Measurements from ENCODE around the gene EHBP1. TPM values are rescaled to one million over a fixed set of nuclear protein-coding genes. Genes with fewer than 3 reads are reported as not detected.
"Not testable (repeated sequence)": the region's sequence is repeated elsewhere in the genome, so short reads cannot be mapped to it uniquely, and the experiment has no call there.

EHBP1 gene
- total RNA-seq, 6 experiments from 2014 or later, result 40.4 to 66.6 (median 46.3) TPM

- H3K4me1 ChIP-seq, result peaks cover 0 to 71% (median 18%) of the 10 kb centered on the region in 4 donors
- DNase-seq (no peak), ATAC-seq (peak; percentile 16 to 36 (median 24))
- intact Hi-C loops (cut with DNase I), result no loop called here
- no peak overlapping the region for H3K27ac ChIP-seq
- 38% methylated on average over 2 of the region's 2 CpGs for WGBS (ENCODE audit: insufficient coverage, low coverage, low lambda C conversion rate, missing lambda C conversion rate)
- no peaks in the 10 kb centered on the region for H3K27me3 ChIP-seq
- no peak overlapping the region for H3K4me3 ChIP-seq
- H3K36me3 ChIP-seq, result no peaks in the 10 kb centered on the region
- H3K9me3 ChIP-seq, result no peaks in the 10 kb centered on the region
- TF ChIP-seq POLR2A (IDR thresholded peaks at IDR 0.05) (no peak), CTCF (IDR thresholded peaks at IDR 0.05) (no peak)
Measured at GRCh38 chr2:62743506-62743905, 38.0 kb downstream of the EHBP1 start.

- ATAC-seq (no peak), DNase-seq (no peak)
- H3K4me3 ChIP-seq, result no peak overlapping the region
- no peaks in the 10 kb centered on the region for H3K27me3 ChIP-seq
- H3K9me3 ChIP-seq, result no peaks in the 10 kb centered on the region
- no peaks in the 10 kb centered on the region for H3K36me3 ChIP-seq
- peaks cover 0 to 60% (median 13%) of the 10 kb centered on the region in 4 donors for H3K4me1 ChIP-seq
- TF ChIP-seq POLR2A (IDR thresholded peaks at IDR 0.05), result no peak
- no peak overlapping the region for H3K27ac ChIP-seq
- intact Hi-C loops (cut with DNase I), result no loop called here
- WGBS (ENCODE audit: insufficient coverage, low coverage, low lambda C conversion rate, missing lambda C conversion rate), result 83% methylated on average over 3 of the region's 3 CpGs
Measured at GRCh38 chr2:62744603-62745002, 39.1 kb downstream of the EHBP1 start.

- H3K4me1 ChIP-seq, result peaks cover 0 to 49% (median 10%) of the 10 kb centered on the region in 4 donors
- 67% methylated on average over 5 of the region's 5 CpGs for WGBS (ENCODE audit: insufficient coverage, low coverage, low lambda C conversion rate, missing lambda C conversion rate)
- no peaks in the 10 kb centered on the region for H3K9me3 ChIP-seq
- intact Hi-C loops (cut with DNase I), result no loop called here
- DNase-seq (no peak), ATAC-seq (peak; percentile 39 to 62 (median 51))
- H3K36me3 ChIP-seq, result no peaks in the 10 kb centered on the region
- H3K4me3 ChIP-seq, result no peak overlapping the region
- TF ChIP-seq POLR2A (IDR thresholded peaks at IDR 0.05) (no peak), CTCF (IDR thresholded peaks at IDR 0.05) (no peak)
- no peaks in the 10 kb centered on the region for H3K27me3 ChIP-seq
- H3K27ac ChIP-seq, result no peak overlapping the region
Measured at GRCh38 chr2:62745891-62746481, 40.5 kb downstream of the EHBP1 start.

GRCh38 chr2:62747169-62747568 is 41.7 kb downstream of the EHBP1 start:
- Histone ChIP-seq H3K27me3 (no peaks in the 10 kb centered on the region), H3K4me1 (peaks cover 0 to 41% (median 10%) of the 10 kb centered on the region in 4 donors), H3K36me3 (no peaks in the 10 kb centered on the region), H3K4me3 (no peak overlapping the region), H3K9me3 (no peaks in the 10 kb centered on the region), H3K27ac (no peak overlapping the region)
- DNase-seq, result no peak
- WGBS (ENCODE audit: insufficient coverage, low coverage, low lambda C conversion rate, missing lambda C conversion rate), result 23% methylated on average over 2 of the region's 2 CpGs
- ATAC-seq, result no peak
- TF ChIP-seq CTCF (IDR thresholded peaks at IDR 0.05) (no peak), POLR2A (IDR thresholded peaks at IDR 0.05) (no peak)
- intact Hi-C loops (cut with DNase I), result no loop called here

GRCh38 chr2:62747876-62748275 is 42.4 kb downstream of the EHBP1 start:
- no peak for DNase-seq
- no peak overlapping the region for H3K4me3 ChIP-seq
- no peak for TF ChIP-seq CTCF (IDR thresholded peaks at IDR 0.05)
- TF ChIP-seq POLR2A (IDR thresholded peaks at IDR 0.05), result no peak
- no peak for ATAC-seq
- H3K27ac ChIP-seq, result no peak overlapping the region
- no peaks in the 10 kb centered on the region for H3K27me3 ChIP-seq
- no peaks in the 10 kb centered on the region for H3K36me3 ChIP-seq
- H3K9me3 ChIP-seq, result no peaks in the 10 kb centered on the region
- intact Hi-C loops (cut with DNase I), result no loop called here
- peaks cover 0 to 34% (median 10%) of the 10 kb centered on the region in 4 donors for H3K4me1 ChIP-seq
- 57% methylated on average over 4 of the region's 4 CpGs for WGBS (ENCODE audit: insufficient coverage, low coverage, low lambda C conversion rate, missing lambda C conversion rate)

- DNase-seq; ATAC-seq; H3K36me3 ChIP-seq; intact Hi-C loops (cut with DNase I); H3K27ac ChIP-seq; H3K9me3 ChIP-seq; H3K4me3 ChIP-seq; H3K27me3 ChIP-seq: not testable (repeated sequence)
- 100% methylated on average over 1 of the region's 1 CpG for WGBS (ENCODE audit: insufficient coverage, low coverage, low lambda C conversion rate, missing lambda C conversion rate)
- peaks cover 0 to 30% (median 5%) of the 10 kb centered on the region in 4 donors for H3K4me1 ChIP-seq
Measured at GRCh38 chr2:62749111-62749510, 43.6 kb downstream of the EHBP1 start.
